Thyroid gland (tissue), 4 donors: ENCODE measurements around the gene NEDD4L.

Experiments used
- CTCF ChIP-seq, 6 experiments: fragments of 200-600 bp in 3 of 6; fragments of 450-650 bp in 3 of 6; sonication (generic) in 3 of 6; IDR thresholded peaks; one replicate each; pipeline ENCODE4 v1.5.1; 2016 to 2019; ENCODE audit warnings: antibody characterized with exemption in 6 of 6, mild to moderate bottlenecking in 2 of 6, inconsistent platforms in 1 of 6, moderate library complexity in 1 of 6
- POLR2A ChIP-seq, 2 donors: fragments of 450-650 bp; IDR thresholded peaks; one replicate each; pipeline ENCODE4 v1.6.1; 2017; ENCODE audit warnings: antibody characterized with exemption in 2 of 2, mild to moderate bottlenecking in 2 of 2, moderate library complexity in 1 of 2

GRCh38 chr18:58361212-58361611 lies 317.2 kb downstream of the NEDD4L start:
- TF ChIP-seq CTCF (IDR thresholded peaks at IDR 0.05) (no peak), POLR2A (IDR thresholded peaks at IDR 0.05) (no peak)
